ENCODE data around the gene DEPDC7.
"Not testable (repeated sequence)": the region's sequence is repeated elsewhere in the genome, so short reads cannot be mapped to it uniquely, and the experiment has no call there.

DEPDC7 gene

DNA sequence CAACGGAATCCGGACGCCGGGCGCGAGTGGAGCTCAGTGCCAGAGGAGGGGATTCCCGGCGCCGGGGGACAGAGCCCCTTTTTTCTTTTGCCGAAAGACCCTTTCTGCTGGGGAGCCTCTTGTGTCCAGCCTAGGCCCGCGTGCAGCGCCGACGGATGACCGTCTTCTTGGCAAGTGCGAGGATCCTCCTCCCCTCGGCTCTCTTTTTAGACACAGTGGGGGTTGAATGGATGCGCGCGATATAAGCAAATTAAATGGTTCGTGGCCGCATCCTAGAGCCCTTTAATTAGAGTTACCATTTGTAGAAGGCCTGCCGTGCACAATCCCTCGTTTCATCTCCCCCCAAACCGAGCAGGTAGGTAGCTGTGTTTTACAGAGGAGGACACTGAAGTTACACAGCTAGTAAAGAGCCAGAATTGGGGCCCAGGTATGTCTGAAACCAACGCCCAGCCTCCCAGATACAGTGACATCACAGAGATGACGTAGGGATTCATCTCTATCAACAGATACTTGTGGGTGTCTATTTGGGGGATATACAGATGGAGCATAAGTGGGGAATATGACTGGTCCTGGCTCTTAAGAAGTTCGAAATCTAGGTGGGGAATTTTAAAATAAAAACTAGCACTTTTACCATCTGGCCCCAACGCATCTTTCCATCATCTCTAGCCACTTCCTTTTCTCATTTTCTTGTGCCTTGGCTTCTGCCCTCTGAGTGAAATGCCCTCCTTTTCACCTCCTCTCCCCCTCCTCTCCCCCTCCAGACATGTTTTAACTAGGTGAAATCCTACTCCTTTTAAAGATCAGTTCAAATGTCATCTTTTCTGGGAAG is 24.6 kb downstream of the DEPDC7 start:
- ChIA-PET POLR2A (interaction anchor here (0.6 to 3.5 kb wide), 13 partner anchors 10 to 697 kb away, joined by 3 to 29 read pairs (median 4); partner anchors contain the start of gene DEPDC7), CTCF (interaction anchor here (1.0 kb wide), 1 partner anchor 25 kb away, joined by 3 read pairs; no protein-coding TSS in a partner anchor)
- peak; percentile 83; the same call in 1 of the 2 replicates for TF ChIP-seq L3MBTL2 (conservative IDR thresholded peaks at IDR 0.05)
- no peak for TF ChIP-seq ZNF384 (IDR thresholded peaks at IDR 0.05)
- DNase-seq (ENCODE audit: extremely low spot score): no peak

DNA sequence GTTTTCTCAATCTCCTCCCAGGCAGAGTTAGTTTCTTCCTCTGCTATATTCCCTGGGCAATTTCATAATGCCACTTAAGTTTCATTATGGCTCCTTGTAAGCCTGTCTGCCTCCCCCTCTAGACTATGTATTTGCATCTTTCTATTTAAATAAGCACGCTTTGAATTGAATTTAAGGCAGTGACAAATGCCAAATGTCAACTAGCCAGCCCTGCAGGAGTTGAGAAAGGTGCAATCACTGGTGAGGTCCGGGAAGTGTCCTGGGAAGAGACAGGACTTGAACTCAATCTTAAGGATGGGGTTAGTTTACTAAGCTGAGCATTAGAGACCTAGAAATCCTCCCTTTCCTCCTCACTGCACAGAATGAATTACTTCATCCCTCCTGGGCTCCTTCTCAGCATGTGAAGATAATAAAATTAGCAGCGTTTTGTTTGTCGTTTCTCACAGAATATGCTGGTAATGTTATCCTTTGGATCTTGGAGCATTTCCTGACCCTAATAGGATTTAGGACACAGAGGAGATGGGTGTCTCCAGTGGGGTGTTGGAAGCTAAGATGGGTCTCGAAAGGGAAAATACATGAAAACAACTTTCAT is 25.3 kb downstream of the DEPDC7 start:
- TF ChIP-seq SP1 (IDR thresholded peaks at IDR 0.05): no peak
- TF ChIP-seq CTBP1 (IDR thresholded peaks at IDR 0.05; ENCODE audit: borderline replicate concordance): no peak
- TF ChIP-seq TARDBP (IDR thresholded peaks at IDR 0.05): no peak
- TF ChIP-seq FOXM1 (IDR thresholded peaks at IDR 0.05; ENCODE audit: borderline replicate concordance): no peak
- no peak for TF ChIP-seq L3MBTL2 (conservative IDR thresholded peaks at IDR 0.05)
- TF ChIP-seq FOXK2 (IDR thresholded peaks at IDR 0.05): no peak
- TF ChIP-seq ELF4 (IDR thresholded peaks at IDR 0.05): no peak
- no peak for TF ChIP-seq FOXA1 (IDR thresholded peaks at IDR 0.05)
- TF ChIP-seq BHLHE40 (IDR thresholded peaks at IDR 0.05; ENCODE audit: borderline replicate concordance): no peak
- TF ChIP-seq ARNT (IDR thresholded peaks at IDR 0.05): no peak
- TF ChIP-seq NFRKB (IDR thresholded peaks at IDR 0.05): no peak
- TF ChIP-seq PKNOX1 (IDR thresholded peaks at IDR 0.05): no peak
- POLR2A ChIA-PET: interaction anchor here (3.5 kb wide), 1 partner anchor 25 kb away, joined by 29 read pairs; the partner anchor contains the start of gene DEPDC7
- DNase-seq (ENCODE audit: extremely low spot score): peak; percentile 24
- CTCF ChIA-PET: no interaction called here

- ChIA-PET POLR2A (no interaction called here), CTCF (interaction anchor here (0.7 kb wide), 1 partner anchor 150 kb away, joined by 3 read pairs; no protein-coding TSS in a partner anchor)
- no peak for TF ChIP-seq ELF4 (IDR thresholded peaks at IDR 0.05)
- no peak for TF ChIP-seq PKNOX1 (IDR thresholded peaks at IDR 0.05)
- TF ChIP-seq FOXM1 (IDR thresholded peaks at IDR 0.05; ENCODE audit: borderline replicate concordance): no peak
- TF ChIP-seq TARDBP (IDR thresholded peaks at IDR 0.05): no peak
- TF ChIP-seq FOXK2 (IDR thresholded peaks at IDR 0.05): no peak
- TF ChIP-seq BHLHE40 (IDR thresholded peaks at IDR 0.05; ENCODE audit: borderline replicate concordance): no peak
- TF ChIP-seq SP1 (IDR thresholded peaks at IDR 0.05): no peak
- TF ChIP-seq CTBP1 (IDR thresholded peaks at IDR 0.05; ENCODE audit: borderline replicate concordance): no peak
- TF ChIP-seq ZNF384 (IDR thresholded peaks at IDR 0.05): no peak
- no peak for TF ChIP-seq NFRKB (IDR thresholded peaks at IDR 0.05)
- no peak for TF ChIP-seq HDGF (IDR thresholded peaks at IDR 0.05; ENCODE audit: borderline replicate concordance)
- TF ChIP-seq FOXA1 (IDR thresholded peaks at IDR 0.05): no peak
- no peak for TF ChIP-seq ARNT (IDR thresholded peaks at IDR 0.05)
- TF ChIP-seq SUZ12 (IDR thresholded peaks at IDR 0.05): no peak
- no peak for DNase-seq (ENCODE audit: extremely low spot score)
Observed at GRCh38 chr11:33043221-33043830, 27.6 kb downstream of the DEPDC7 start.

- no peak for TF ChIP-seq HDGF (IDR thresholded peaks at IDR 0.05; ENCODE audit: borderline replicate concordance)
- TF ChIP-seq FOXM1 (IDR thresholded peaks at IDR 0.05; ENCODE audit: borderline replicate concordance): no peak
- no peak for TF ChIP-seq LEF1 (IDR thresholded peaks at IDR 0.05; ENCODE audit: borderline replicate concordance)
- no peak for TF ChIP-seq TARDBP (IDR thresholded peaks at IDR 0.05)
- no peak for TF ChIP-seq CTBP1 (IDR thresholded peaks at IDR 0.05; ENCODE audit: borderline replicate concordance)
- TF ChIP-seq FOXK2 (IDR thresholded peaks at IDR 0.05): no peak
- no peak for TF ChIP-seq ELF4 (IDR thresholded peaks at IDR 0.05)
- no peak for TF ChIP-seq ZNF384 (IDR thresholded peaks at IDR 0.05)
- TF ChIP-seq PKNOX1 (IDR thresholded peaks at IDR 0.05): no peak
- no peak for TF ChIP-seq BHLHE40 (IDR thresholded peaks at IDR 0.05; ENCODE audit: borderline replicate concordance)
- no peak for TF ChIP-seq FOXA1 (IDR thresholded peaks at IDR 0.05)
- no peak for TF ChIP-seq NFRKB (IDR thresholded peaks at IDR 0.05)
- no peak for TF ChIP-seq SUZ12 (IDR thresholded peaks at IDR 0.05)
- DNase-seq (ENCODE audit: extremely low spot score): no peak
- ChIA-PET CTCF (interaction anchor here (1.4 kb wide), 1 partner anchor 20 kb away, joined by 3 read pairs; no protein-coding TSS in a partner anchor), POLR2A (no interaction called here)
Observed at GRCh38 chr11:33044285-33044756, 28.6 kb downstream of the DEPDC7 start.

- DNase-seq (ENCODE audit: extremely low spot score): no peak
- POLR2A ChIA-PET: no interaction called here
- CTCF ChIA-PET: no interaction called here
- no peak for TF ChIP-seq ZNF384 (IDR thresholded peaks at IDR 0.05)
- TF ChIP-seq ELF4 (IDR thresholded peaks at IDR 0.05): no peak
- TF ChIP-seq FOXA1 (IDR thresholded peaks at IDR 0.05): no peak
- TF ChIP-seq NFRKB (IDR thresholded peaks at IDR 0.05): no peak
- no peak for TF ChIP-seq L3MBTL2 (conservative IDR thresholded peaks at IDR 0.05)
- TF ChIP-seq LEF1 (IDR thresholded peaks at IDR 0.05; ENCODE audit: borderline replicate concordance): no peak
- TF ChIP-seq SP1 (IDR thresholded peaks at IDR 0.05): no peak
- no peak for TF ChIP-seq ARNT (IDR thresholded peaks at IDR 0.05)
- TF ChIP-seq HDGF (IDR thresholded peaks at IDR 0.05; ENCODE audit: borderline replicate concordance): no peak
- no peak for TF ChIP-seq CTBP1 (IDR thresholded peaks at IDR 0.05; ENCODE audit: borderline replicate concordance)
Observed at GRCh38 chr11:33045551-33046255, 30.0 kb downstream of the DEPDC7 start.

GRCh38 chr11:33048701-33049100 is 33.0 kb downstream of the DEPDC7 start:
- POLR2A ChIA-PET: interaction anchor here (1.1 kb wide), 1 partner anchor 10 kb away, joined by 3 read pairs; the partner anchor contains the start of gene TCP11L1
- CTCF ChIA-PET: interaction anchor here (0.6 kb wide), 1 partner anchor 285 kb away, joined by 3 read pairs; no protein-coding TSS in a partner anchor
- DNase-seq (ENCODE audit: extremely low spot score): not testable (repeated sequence)

- POLR2A ChIA-PET; DNase-seq (ENCODE audit: extremely low spot score); CTCF ChIA-PET: not testable (repeated sequence)
Observed at GRCh38 chr11:33049565-33050408, 34.1 kb downstream of the DEPDC7 start.

All from HEK293T (cell line).